GM23338 (cell line): ENCODE data around the gene NLRP6. TPM values are rescaled to one million over a fixed set of nuclear protein-coding genes. Genes with fewer than 3 reads are reported as not detected.
A peak's percentile ranks its signal among the peaks of the same experiment; 100 is the strongest.

Experiments
- ATAC-seq: fragments of 200-7000 bp; cut with Tn5 transposase; 3 replicates; pipeline ENCODE4 v1.9.1; 2020
- DNase-seq: peaks from one replicate; pipeline ENCODE4 v3.0.0-alpha.2; 2015; ENCODE audit warnings: low spot score
- H2AFZ ChIP-seq: fragments of 200-600 bp; sonication (generic); 2 replicates; pipeline ENCODE4 v1.8.0; 2016; ENCODE audit warnings: antibody characterized with exemption, mild to moderate bottlenecking, moderate library complexity
- H3F3A ChIP-seq: fragments of 200-600 bp; sonication (generic); replicated peaks from 2 replicates; pipeline ENCODE4 v1.8.0; 2017; ENCODE audit warnings: antibody characterized with exemption, mixed run types, low read depth
- H3K27ac ChIP-seq: fragments of 200-600 bp; sonication (generic); 2 replicates; pipeline ENCODE4 v1.6.1; 2016; ENCODE audit warnings: low read depth
- H3K27me3 ChIP-seq: fragments of 200-600 bp; sonication (generic); 2 replicates; pipeline ENCODE4 v1.8.0; 2016; ENCODE audit warnings: mild to moderate bottlenecking, mixed run types, moderate library complexity; ENCODE audit not compliant: insufficient read depth
- H3K36me3 ChIP-seq: fragments of 200-600 bp; sonication (generic); 2 replicates; pipeline ENCODE4 v1.8.0; 2016; ENCODE audit warnings: mild to moderate bottlenecking; ENCODE audit not compliant: insufficient read depth
- H3K4me1 ChIP-seq: fragments of 200-600 bp; sonication (generic); 2 replicates; pipeline ENCODE4 v1.8.0; 2016; ENCODE audit warnings: mild to moderate bottlenecking, moderate library complexity; ENCODE audit not compliant: insufficient read depth
- H3K4me2 ChIP-seq: fragments of 200-600 bp; sonication (generic); 2 replicates; pipeline ENCODE4 v1.7.1; 2017; ENCODE audit warnings: mixed run types
- H3K4me3 ChIP-seq: fragments of 200-600 bp; sonication (generic); 2 replicates; pipeline ENCODE4 v1.6.1; 2016; ENCODE audit warnings: mixed run types
- H3K79me2 ChIP-seq: fragments of 200-600 bp; sonication (generic); replicated peaks from 2 replicates; pipeline ENCODE4 v1.8.0; 2017; ENCODE audit warnings: mild to moderate bottlenecking; ENCODE audit not compliant: insufficient read depth
- H3K9me2 ChIP-seq: fragments of 200-600 bp; sonication (generic); 2 replicates; pipeline ENCODE4 v1.8.0; 2017; ENCODE audit not compliant: insufficient read depth
- H4K20me1 ChIP-seq: fragments of 200-600 bp; sonication (generic); replicated peaks from 2 replicates; pipeline ENCODE4 v1.8.0; 2017; ENCODE audit warnings: mild to moderate bottlenecking; ENCODE audit not compliant: insufficient read depth
- H3K27ac Mint-ChIP-seq: 2 replicates; pipeline ENCODE4 v1.8.0; 2020; ENCODE audit warnings: inconsistent platforms, mild to moderate bottlenecking, moderate library complexity, mixed read lengths
- H3K27me3 Mint-ChIP-seq: 3 replicates; pipeline ENCODE4 v1.8.0; 2022; ENCODE audit warnings: low read depth, mild to moderate bottlenecking, moderate library complexity, mixed read lengths, inconsistent platforms; ENCODE audit not compliant: insufficient read depth, poor library complexity
- H3K36me3 Mint-ChIP-seq: 3 replicates; pipeline ENCODE4 v1.8.0; 2021; ENCODE audit warnings: low read depth, mild to moderate bottlenecking, inconsistent platforms, moderate library complexity, mixed read lengths
- H3K4me1 Mint-ChIP-seq: 3 replicates; pipeline ENCODE4 v1.8.0; 2020; ENCODE audit warnings: mild to moderate bottlenecking, inconsistent platforms, mixed read lengths
- H3K4me3 Mint-ChIP-seq: 3 replicates; pipeline ENCODE4 v1.8.0; 2021; ENCODE audit warnings: moderate library complexity, mild to moderate bottlenecking, inconsistent platforms, mixed read lengths
- H3K9me3 Mint-ChIP-seq: 3 replicates; pipeline ENCODE4 v1.8.0; 2020; ENCODE audit warnings: moderate library complexity, mild to moderate bottlenecking, inconsistent platforms, mixed read lengths
- CREB1 ChIP-seq: fragments of 250-450 bp; sonication (Bioruptor Pico); IDR thresholded peaks from 2 replicates; pipeline ENCODE4 v1.5.0; 2020; ENCODE audit warnings: low read depth, mild to moderate bottlenecking, moderate library complexity
- CTCF ChIP-seq, 2 experiments: fragments of 200-600 bp in 1 of 2; sonication (generic) in 1 of 2; conservative IDR thresholded peaks; 2 replicates each; pipeline versions ENCODE4 v1.5.1 to v1.6.1; 2016 to 2017; ENCODE audit warnings: antibody characterized with exemption in 2 of 2, low read depth in 2 of 2, mild to moderate bottlenecking in 2 of 2, moderate library complexity in 1 of 2
- ETS1 ChIP-seq: IDR thresholded peaks from 2 replicates; pipeline ENCODE4 v1.6.1; 2016; ENCODE audit warnings: antibody characterized with exemption
- EZH2 ChIP-seq: fragments of 200-600 bp; sonication (generic); IDR thresholded peaks from one replicate; pipeline ENCODE4 v1.8.0; 2017; ENCODE audit warnings: antibody characterized with exemption, mild to moderate bottlenecking, low read depth; ENCODE audit not compliant: unreplicated experiment
- EZH2phosphoT487 ChIP-seq: fragments of 200-600 bp; sonication (generic); IDR thresholded peaks from one replicate; pipeline ENCODE4 v1.8.1; 2018; ENCODE audit warnings: antibody characterized with exemption; ENCODE audit not compliant: unreplicated experiment
- JUNB ChIP-seq: IDR thresholded peaks from one replicate; pipeline ENCODE4 v1.6.1; 2016; ENCODE audit warnings: antibody characterized with exemption; ENCODE audit not compliant: unreplicated experiment
- POLR2AphosphoS5 ChIP-seq: IDR thresholded peaks from 2 replicates; pipeline ENCODE4 v1.6.1; 2016; ENCODE audit warnings: antibody characterized with exemption, low read depth
- REST ChIP-seq: IDR thresholded peaks from one replicate; pipeline ENCODE4 v1.6.1; 2018; ENCODE audit warnings: antibody characterized with exemption; ENCODE audit not compliant: unreplicated experiment
- STAT1 ChIP-seq: IDR thresholded peaks from one replicate; pipeline ENCODE4 v1.6.1; 2016; ENCODE audit warnings: antibody characterized with exemption; ENCODE audit not compliant: unreplicated experiment
- ZNF114 ChIP-seq: fragments of 250-450 bp; sonication (Bioruptor Pico); IDR thresholded peaks from 2 replicates; pipeline ENCODE4 v1.5.0; 2020; ENCODE audit warnings: mild to moderate bottlenecking, moderate library complexity
- ZNF331 ChIP-seq: fragments of 250-450 bp; sonication (Bioruptor Pico); IDR thresholded peaks from 2 replicates; pipeline ENCODE4 v1.5.0; 2020; ENCODE audit warnings: low read depth, mild to moderate bottlenecking, moderate library complexity
- polyA plus RNA-seq: library from polyadenylated mRNA; unstranded; fragments of >200 nt; fragmentation: Nextera tagmentation; extraction: Ambion mirVana; gene quantifications from 2 replicates; pipeline ENCODE4 v1.2.1, GENCODE V29; 2016
- total RNA-seq: library from RNA; depleted of rRNA; stranded (reverse); fragments of >200 nt; shearing (Covaris generic); gene quantifications from 2 replicates; pipeline ENCODE4 v1.2.3, GENCODE V29; 2014

NLRP6 gene
- total and polyA plus RNA-seq, 2 experiments from 2014 or later = 0.15 to 0.73 TPM

- no peak for TF ChIP-seq REST
- no peak for TF ChIP-seq POLR2AphosphoS5
- no peak for TF ChIP-seq CTCF (conservative IDR thresholded peaks at IDR 0.05; ENCODE audit: low read depth in 2 of 2)
- no peak for TF ChIP-seq ZNF331
- no peak for TF ChIP-seq CREB1 (CRISPR knock-in tag)
- TF ChIP-seq STAT1 = no peak
- no peak for TF ChIP-seq ZNF114
- TF ChIP-seq EZH2phosphoT487 = no peak
- no peak for TF ChIP-seq ETS1
- TF ChIP-seq JUNB = no peak
These were observed 9.7 kb downstream of the NLRP6 start (continued) for GRCh38 chr11:287821-288477.

- Histone ChIP-seq H3F3A (peaks cover 6% of the 10 kb centered on the region; the same call in 1 of the 2 replicates), H3K27ac (no peak within 1 kb of the TSS), H4K20me1 (no peaks in the 10 kb centered on the region), H3K4me3 (peak within 1 kb of the TSS; percentile 62), H2AFZ (peak within 1 kb of the TSS; percentile 85; the same call in 1 of the 2 replicates), H3K79me2 (no peaks in the 10 kb centered on the region), H3K9me2 (no peaks in the 10 kb centered on the region), H3K4me1 (no peaks in the 10 kb centered on the region; the same call in 1 of the 2 replicates), H3K27me3 (peaks cover 26% of the 10 kb centered on the region), H3K36me3 (no peaks in the 10 kb centered on the region), H3K4me2 (peak within 1 kb of the TSS; percentile 81)
- Mint-ChIP-seq H3K27ac (no peak within 1 kb of the TSS), H3K4me3 (peak within 1 kb of the TSS; percentile 75), H3K36me3 (peaks cover 11% of the 10 kb centered on the region; the same call in 2 of the 3 replicates), H3K9me3 (peaks cover 2% of the 10 kb centered on the region; the same call in 1 of the 3 replicates), H3K27me3 (peaks cover 27% of the 10 kb centered on the region), H3K4me1 (peaks cover 28% of the 10 kb centered on the region)
- TF ChIP-seq CTCF (conservative IDR thresholded peaks at IDR 0.05; ENCODE audit: low read depth in 2 of 2) (no peak), EZH2phosphoT487 (peak; percentile 42), STAT1 (no peak), EZH2 (peak; percentile 79)
- peak; percentile 18 for ATAC-seq
- DNase-seq = no peak
These were observed 10.5 kb downstream of the NLRP6 start, which contains the start of gene PGGHG for GRCh38 chr11:288478-289397. Gene PGGHG (plus strand): TSS chr11:289126. CDS start chr11:289817, 691 bp downstream.
